Measurements from ENCODE around the gene CCDC82.
A peak's percentile ranks its signal among the peaks of the same experiment; 100 is the strongest.

- TF ChIP-seq CTCF (IDR thresholded peaks at IDR 0.05) (peak in 3 of 4 experiments; percentile 50 to 63 (median 53)), POLR2A (IDR thresholded peaks at IDR 0.05) (peak in 1 of 2 donors; percentile 12), EP300 (IDR thresholded peaks at IDR 0.05) (no peak)
Measured at GRCh38 chr11:96341211-96342013, 48.3 kb downstream of the CCDC82 start.
